Panc1 (cell line): ENCODE results near the gene USP4.

Experiments used
- POLR2AphosphoS5 ChIP-seq: IDR thresholded peaks from 2 replicates; pipeline ENCODE4 v1.6.1; 2012; ENCODE audit warnings: mild to moderate bottlenecking, low read depth, low read length, moderate library complexity
- SIN3A ChIP-seq: IDR thresholded peaks from 2 replicates; pipeline ENCODE4 v1.6.1; 2012; ENCODE audit warnings: low read depth, mild to moderate bottlenecking, low read length, moderate library complexity, borderline replicate concordance; ENCODE audit not compliant: insufficient read depth
- TCF7L2 ChIP-seq: IDR thresholded peaks from 2 replicates; pipeline ENCODE4 v1.6.1; 2011; ENCODE audit warnings: mild to moderate bottlenecking, low read depth, low read length, inconsistent platforms
- TF ChIP-seq, protein P1 (sequence below): fragments of 450-650 bp; IDR thresholded peaks from 2 replicates; pipeline ENCODE4 v1.5.1; 2017; ENCODE audit warnings: mild to moderate bottlenecking

DNA sequence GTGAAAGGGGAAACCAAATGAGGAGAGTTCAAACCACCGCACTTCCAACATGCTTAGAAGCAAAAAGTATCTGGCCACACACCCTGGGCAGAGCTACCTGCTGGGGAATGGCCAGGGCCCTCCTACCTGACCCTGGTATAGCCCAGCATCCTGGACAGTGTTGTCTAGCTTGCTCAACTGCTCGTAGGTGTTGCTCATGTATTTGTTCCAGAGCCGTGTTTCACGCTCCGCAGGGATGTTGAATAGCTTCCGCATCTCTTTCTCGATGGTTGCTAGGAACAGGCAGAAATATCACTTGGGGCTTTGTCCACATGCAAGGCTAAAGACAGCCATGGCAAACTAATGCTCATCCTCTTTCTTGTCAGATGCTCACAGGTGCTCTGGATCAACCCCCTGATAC is 15.1 kb downstream of the USP4 start:
- TF ChIP-seq, protein P1, sequence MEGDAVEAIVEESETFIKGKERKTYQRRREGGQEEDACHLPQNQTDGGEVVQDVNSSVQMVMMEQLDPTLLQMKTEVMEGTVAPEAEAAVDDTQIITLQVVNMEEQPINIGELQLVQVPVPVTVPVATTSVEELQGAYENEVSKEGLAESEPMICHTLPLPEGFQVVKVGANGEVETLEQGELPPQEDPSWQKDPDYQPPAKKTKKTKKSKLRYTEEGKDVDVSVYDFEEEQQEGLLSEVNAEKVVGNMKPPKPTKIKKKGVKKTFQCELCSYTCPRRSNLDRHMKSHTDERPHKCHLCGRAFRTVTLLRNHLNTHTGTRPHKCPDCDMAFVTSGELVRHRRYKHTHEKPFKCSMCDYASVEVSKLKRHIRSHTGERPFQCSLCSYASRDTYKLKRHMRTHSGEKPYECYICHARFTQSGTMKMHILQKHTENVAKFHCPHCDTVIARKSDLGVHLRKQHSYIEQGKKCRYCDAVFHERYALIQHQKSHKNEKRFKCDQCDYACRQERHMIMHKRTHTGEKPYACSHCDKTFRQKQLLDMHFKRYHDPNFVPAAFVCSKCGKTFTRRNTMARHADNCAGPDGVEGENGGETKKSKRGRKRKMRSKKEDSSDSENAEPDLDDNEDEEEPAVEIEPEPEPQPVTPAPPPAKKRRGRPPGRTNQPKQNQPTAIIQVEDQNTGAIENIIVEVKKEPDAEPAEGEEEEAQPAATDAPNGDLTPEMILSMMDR, result no peak
- no peak for TF ChIP-seq POLR2AphosphoS5
- TF ChIP-seq TCF7L2, result no peak
- no peak for TF ChIP-seq SIN3A
